GM18909 (cell line): ENCODE results near the gene ZNF74.
"Not testable (repeated sequence)": the region's sequence is repeated elsewhere in the genome, so short reads cannot be mapped to it uniquely, and the experiment has no call there.

Experiments
- ATAC-seq: cut with Tn5 transposase; IDR thresholded peaks from one replicate; pipeline ENCODE4 v1.9.1; 2021; ENCODE audit warnings: mild to moderate bottlenecking; ENCODE audit not compliant: unreplicated experiment, poor library complexity

Gene ZNF74

GRCh38 chr22:20440637-20441591 is 47.0 kb downstream of the ZNF74 start:
- no peak for ATAC-seq

- ATAC-seq: no peak
These were observed 47.9 kb downstream of the ZNF74 start for GRCh38 chr22:20441631-20442484.

GRCh38 chr22:20442485-20443284 is 48.7 kb downstream of the ZNF74 start:
- ATAC-seq: no peak

- ATAC-seq: no peak
These were observed 50.4 kb downstream of the ZNF74 start for GRCh38 chr22:20444325-20444724.

- ATAC-seq: no peak
These were observed 52.5 kb downstream of the ZNF74 start for GRCh38 chr22:20446383-20446970.

- no peak for ATAC-seq
These were observed 54.7 kb downstream of the ZNF74 start for GRCh38 chr22:20448630-20449029.

- ATAC-seq: no peak
These were observed 56.0 kb downstream of the ZNF74 start for GRCh38 chr22:20449819-20450550.

GRCh38 chr22:20450551-20450906 is 56.6 kb downstream of the ZNF74 start:
- no peak for ATAC-seq

GRCh38 chr22:20451129-20451778 is 57.3 kb downstream of the ZNF74 start:
- ATAC-seq: not testable (repeated sequence)

- no peak for ATAC-seq
These were observed 58.0 kb downstream of the ZNF74 start for GRCh38 chr22:20451920-20452319.

- no peak for ATAC-seq
These were observed 59.3 kb downstream of the ZNF74 start for GRCh38 chr22:20453222-20453621.

- ATAC-seq: no peak
These were observed 61.7 kb downstream of the ZNF74 start for GRCh38 chr22:20455709-20456063.

GRCh38 chr22:20456064-20456721 is 62.2 kb downstream of the ZNF74 start:
- ATAC-seq: peak; percentile 54

- ATAC-seq: no peak
These were observed 62.7 kb downstream of the ZNF74 start for GRCh38 chr22:20456722-20457076.

- no peak for ATAC-seq
These were observed 63.7 kb downstream of the ZNF74 start for GRCh38 chr22:20457506-20458240.
